GM18502 (cell line): ENCODE data around the gene ALG1.
"Not testable (repeated sequence)": the region's sequence is repeated elsewhere in the genome, so short reads cannot be mapped to it uniquely, and the experiment has no call there.

Experiments
- ATAC-seq: cut with Tn5 transposase; IDR thresholded peaks from one replicate; pipeline ENCODE4 v1.9.1; 2021; ENCODE audit warnings: mild to moderate bottlenecking; ENCODE audit not compliant: unreplicated experiment, poor library complexity

ALG1 gene

DNA sequence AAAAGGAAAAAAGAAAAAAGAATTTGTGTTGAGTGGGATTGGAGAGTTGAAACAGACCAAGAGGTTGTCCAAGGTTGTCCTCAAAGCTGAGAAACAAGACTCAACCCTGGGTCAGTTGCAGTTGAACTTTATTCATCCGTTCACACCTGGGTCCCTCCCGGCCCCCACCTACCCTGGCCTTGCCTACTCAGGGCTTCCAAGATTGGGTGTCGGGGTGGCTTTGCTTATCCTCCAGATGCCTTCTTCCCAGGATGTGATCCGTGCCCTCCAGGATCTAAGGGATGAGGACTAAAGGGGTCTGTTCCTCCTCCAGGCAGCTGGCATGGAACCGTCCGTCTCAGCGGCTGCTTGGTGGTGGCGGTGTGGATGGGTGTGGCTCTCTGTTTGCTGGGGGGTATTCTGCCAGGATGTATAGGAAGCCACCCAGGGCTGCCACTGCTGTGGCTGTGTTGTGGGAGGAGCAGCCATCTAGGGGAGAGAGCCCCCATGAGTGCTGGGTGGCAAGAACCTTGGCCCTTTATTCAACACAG is 27.6 kb upstream of the ALG1 start:
- no peak for ATAC-seq

GRCh38 chr16:5044581-5044980 is 27.1 kb upstream of the ALG1 start:
- not testable (repeated sequence) for ATAC-seq

DNA sequence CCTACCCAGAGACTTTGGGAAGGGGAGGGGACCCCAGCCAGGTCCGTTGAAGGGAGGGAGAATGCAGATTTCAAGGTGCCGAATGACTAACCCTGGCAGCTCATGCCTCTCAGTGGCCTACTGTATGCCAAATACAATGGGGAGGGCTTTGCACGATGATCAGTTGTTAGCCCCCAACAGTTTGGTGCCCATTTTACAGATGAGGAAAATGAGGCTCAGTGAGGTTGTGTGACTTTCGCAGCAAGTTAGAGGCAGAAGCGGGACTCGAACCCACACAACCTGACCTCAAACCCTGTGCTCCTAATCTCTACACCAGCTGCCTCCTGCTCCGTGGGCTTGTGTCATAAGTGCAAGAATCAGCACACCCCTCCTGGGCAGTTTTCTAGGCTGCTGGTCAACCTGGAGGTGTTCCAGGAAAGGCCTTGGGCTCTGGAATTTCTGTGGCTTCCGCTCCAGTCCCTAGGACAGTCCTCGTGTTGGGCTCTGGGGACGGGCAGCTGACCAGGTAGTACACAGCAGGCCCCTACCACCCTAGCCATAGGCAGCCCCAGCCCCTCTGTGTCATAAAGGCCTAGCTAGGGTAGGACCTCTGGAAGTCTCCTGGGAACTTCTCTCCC is 26.0 kb upstream of the ALG1 start:
- ATAC-seq, result no peak

- no peak for ATAC-seq
These were observed 24.7 kb upstream of the ALG1 start for GRCh38 chr16:5046914-5047313.

GRCh38 chr16:5054876-5055865 is 16.5 kb upstream of the ALG1 start:
- ATAC-seq, result no peak

GRCh38 chr16:5056352-5056751 is 15.3 kb upstream of the ALG1 start:
- ATAC-seq, result peak; percentile 71

DNA sequence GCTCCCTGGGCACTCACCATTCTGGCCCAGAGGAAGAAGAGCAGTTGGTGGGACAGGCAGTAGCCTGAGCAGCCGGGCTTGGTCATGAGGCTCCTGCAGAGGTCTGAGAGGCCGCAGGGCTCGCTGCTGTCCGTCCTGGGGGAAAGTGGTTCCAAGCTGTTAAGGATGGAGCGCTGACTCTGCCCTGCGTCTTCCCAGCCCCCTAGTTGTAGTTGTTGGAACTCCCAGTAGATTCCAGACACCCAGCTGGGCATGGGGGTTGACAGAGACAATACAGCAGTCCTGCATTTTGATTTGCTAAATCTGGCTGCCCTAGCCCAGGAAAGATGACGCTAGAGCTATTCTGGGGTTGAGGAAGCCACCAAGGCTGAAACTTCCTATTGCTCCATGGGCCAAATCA is 13.2 kb upstream of the ALG1 start:
- no peak for ATAC-seq

GRCh38 chr16:5059386-5060072 is 12.1 kb upstream of the ALG1 start:
- no peak for ATAC-seq

- ATAC-seq, result no peak
These were observed 11.5 kb upstream of the ALG1 start for GRCh38 chr16:5060073-5060641.

GRCh38 chr16:5062051-5062450 is 9.6 kb upstream of the ALG1 start:
- ATAC-seq, result no peak

DNA sequence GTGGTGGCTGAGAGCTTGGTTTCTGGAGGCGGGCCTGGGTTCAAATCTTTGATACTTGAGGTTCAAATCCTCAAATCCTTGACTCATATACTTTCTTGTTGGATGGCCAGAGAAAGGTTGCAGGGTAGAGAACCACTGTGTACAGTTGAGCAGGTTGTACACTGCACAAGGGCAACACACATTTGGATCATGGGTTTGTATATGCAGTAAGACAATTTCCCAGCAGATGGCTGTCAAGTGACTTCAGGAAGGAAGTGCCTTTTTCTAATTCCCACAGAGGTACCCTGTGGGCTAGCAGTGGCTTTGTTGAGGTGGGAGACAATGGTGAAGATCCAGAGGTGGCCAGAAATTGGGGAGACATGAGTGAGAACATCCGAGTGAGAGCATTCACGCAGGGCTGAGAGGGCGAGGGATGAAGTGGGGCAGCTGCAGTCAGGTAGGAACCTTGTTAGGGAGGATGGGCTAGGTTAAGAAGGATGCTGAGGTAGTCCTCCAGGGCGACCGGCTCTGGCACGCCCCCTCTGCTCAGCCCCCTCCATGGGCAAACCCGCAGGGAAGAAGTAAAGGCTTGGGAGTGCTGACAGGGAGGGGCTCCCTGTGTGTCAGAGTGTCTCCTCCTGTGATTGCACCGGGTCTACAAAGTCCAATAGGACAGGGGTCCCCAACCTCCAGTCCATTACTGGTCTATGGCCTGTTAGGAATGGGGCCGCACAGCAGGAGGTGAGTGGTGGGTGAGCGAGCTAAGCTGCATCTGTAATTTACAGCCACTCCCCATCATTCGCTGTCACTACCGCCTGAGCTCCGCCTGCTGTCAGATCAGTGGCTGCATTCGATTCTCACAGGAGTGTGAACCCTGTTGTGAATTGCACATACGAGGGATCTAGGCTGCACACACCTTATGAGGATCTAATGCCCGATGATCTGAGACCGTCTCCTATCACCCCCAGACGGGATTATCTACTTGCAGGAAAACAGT is 8.6 kb upstream of the ALG1 start:
- ATAC-seq, result no peak

DNA sequence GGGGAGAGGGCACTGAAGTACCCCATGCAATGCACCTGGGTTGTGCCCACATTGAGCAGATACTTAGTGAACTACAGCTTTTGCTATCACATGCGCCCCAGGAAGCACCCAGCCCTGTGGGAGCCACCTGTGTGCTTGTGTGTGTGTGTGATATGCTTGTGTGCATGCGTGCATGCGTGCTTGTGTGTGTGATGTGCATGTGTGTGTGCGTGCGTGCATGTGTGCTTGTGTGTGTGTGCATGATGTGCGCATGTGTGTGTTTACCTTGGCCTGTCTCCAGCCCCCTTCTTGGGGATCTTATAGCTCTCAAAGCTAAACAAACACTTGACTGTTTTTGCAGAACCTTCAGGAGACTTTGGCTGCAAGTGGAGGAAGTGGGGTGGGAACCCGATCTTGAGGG is 6.7 kb upstream of the ALG1 start:
- no peak for ATAC-seq

- no peak for ATAC-seq
These were observed 6.3 kb upstream of the ALG1 start for GRCh38 chr16:5065326-5065725.

GRCh38 chr16:5065813-5066212 is 5.8 kb upstream of the ALG1 start, which contains the start of gene C16orf89:
Gene C16orf89 (minus strand): TSS chr16:5065956. CDS start chr16:5065908, 48 bp downstream.
- no peak for ATAC-seq

DNA sequence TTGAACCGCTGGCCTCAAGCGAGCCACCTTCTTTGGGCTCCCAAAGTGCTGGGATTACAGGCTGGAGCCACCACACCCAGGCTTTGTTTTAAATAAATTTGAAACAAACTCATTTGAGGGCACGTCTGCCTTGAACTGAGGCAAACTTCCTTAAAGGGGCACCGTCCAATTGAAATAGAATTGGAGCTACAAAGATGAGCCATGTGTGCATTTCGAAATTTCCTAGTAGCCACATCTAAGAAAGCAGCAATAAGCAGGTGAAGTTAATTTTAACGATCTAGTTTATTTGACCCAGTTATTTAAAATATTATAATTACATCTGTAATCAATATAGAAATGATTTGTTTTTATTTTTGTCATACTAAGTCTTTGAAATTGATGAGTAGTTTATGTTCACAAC is 5.1 kb upstream of the ALG1 start:
- no peak for ATAC-seq

DNA sequence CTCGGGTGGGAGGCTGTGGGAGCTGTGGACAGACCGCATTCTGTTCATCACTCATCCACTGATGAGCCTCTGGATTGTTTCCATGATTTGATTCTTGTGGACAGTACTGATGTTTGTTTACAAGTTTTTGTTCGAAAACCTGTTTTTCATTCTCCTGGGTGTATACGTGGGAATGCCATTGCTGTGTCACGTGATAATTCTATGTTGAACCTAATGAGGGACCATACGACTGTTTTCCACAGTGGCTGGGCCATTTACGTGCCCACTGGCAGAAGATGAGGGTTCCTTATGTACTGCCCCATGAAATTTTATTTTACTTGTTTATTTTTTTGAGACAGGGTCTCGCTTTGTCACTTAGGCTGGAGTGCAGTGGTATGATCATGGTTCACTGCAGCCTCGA is 2.6 kb upstream of the ALG1 start:
- ATAC-seq, result no peak

DNA sequence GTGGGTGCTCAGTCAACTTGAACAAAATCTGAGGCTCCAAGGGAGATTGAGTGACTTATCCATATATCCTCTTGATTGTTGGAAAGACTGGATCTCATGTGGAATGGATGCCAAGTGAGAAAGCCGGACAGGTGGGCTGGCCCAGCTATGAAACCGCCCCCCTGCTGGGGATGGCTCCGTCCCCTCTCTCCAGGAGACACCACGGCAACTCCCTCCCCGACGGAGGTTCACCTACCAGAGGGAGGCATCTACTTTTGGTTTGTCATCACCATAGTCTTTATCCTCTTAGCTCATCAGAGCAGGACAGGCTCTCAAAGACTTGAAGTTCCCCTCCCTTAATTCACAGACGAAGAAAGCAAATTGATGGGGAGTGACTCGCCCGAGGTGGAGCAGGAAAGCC is 1.8 kb upstream of the ALG1 start:
- ATAC-seq, result no peak

GRCh38 chr16:5070431-5071186 is 1.0 kb upstream of the ALG1 start:
- ATAC-seq, result no peak

- ATAC-seq, result no peak
These were observed 332 bp upstream of the ALG1 start for GRCh38 chr16:5071341-5071680.
